K562 (cell line): ENCODE data around the gene POLR2L. TPM values are rescaled to one million over a fixed set of nuclear protein-coding genes. Genes with fewer than 3 reads are reported as not detected.

Source experiments
- ATF4 ChIP-seq: fragments of 450-650 bp; formaldehyde crosslinking; IDR thresholded peaks from 2 replicates; pipeline ENCODE4 v1.4.0; 2022; ENCODE audit warnings: mild to moderate bottlenecking, moderate library complexity
- EHMT2 ChIP-seq: fragments of 450-650 bp; IDR thresholded peaks from 2 replicates; pipeline ENCODE4 v1.6.1; 2018; ENCODE audit warnings: antibody characterized with exemption
- EP400 ChIP-seq: fragments of 450-650 bp; IDR thresholded peaks from 2 replicates; pipeline ENCODE4 v1.6.1; 2017; ENCODE audit warnings: antibody characterized with exemption, mild to moderate bottlenecking, moderate library complexity
- HDAC3 ChIP-seq: fragments of 450-650 bp; IDR thresholded peaks from 2 replicates; pipeline ENCODE4 v1.6.1; 2018; ENCODE audit warnings: borderline replicate concordance, mild to moderate bottlenecking, moderate library complexity; ENCODE audit not compliant: partially characterized antibody
- MEIS2 ChIP-seq: fragments of 450-650 bp; IDR thresholded peaks from 2 replicates; pipeline ENCODE4 v1.6.1; 2014; ENCODE audit warnings: mild to moderate bottlenecking; ENCODE audit not compliant: partially characterized antibody
- NFATC3 ChIP-seq: fragments of 450-650 bp; IDR thresholded peaks from 2 replicates; pipeline ENCODE4 v1.6.1; 2017; ENCODE audit warnings: mild to moderate bottlenecking
- NR3C1 ChIP-seq: sonication (generic); formaldehyde crosslinking; IDR thresholded peaks from 2 replicates; pipeline ENCODE4 v1.8.1; 2022; ENCODE audit warnings: missing genetic modification reagents
- RREB1 ChIP-seq: fragments of 250-450 bp; sonication (Bioruptor Pico); IDR thresholded peaks from 2 replicates; pipeline ENCODE4 v1.4.0; 2020
- SLC30A9 ChIP-seq: fragments of 250-450 bp; sonication (Bioruptor Pico); IDR thresholded peaks from 2 replicates; pipeline ENCODE4 v1.8.0; 2022; ENCODE audit warnings: mild to moderate bottlenecking, moderate library complexity
- TCF15 ChIP-seq: fragments of 250-450 bp; sonication (Bioruptor Pico); IDR thresholded peaks from 2 replicates; pipeline ENCODE4 v1.8.0; 2022; ENCODE audit warnings: moderate library complexity, mild to moderate bottlenecking, inconsistent platforms
- USF1 ChIP-seq: sonication (generic); formaldehyde crosslinking; IDR thresholded peaks from 2 replicates; pipeline ENCODE4 v1.9.0; 2022; ENCODE audit warnings: mild to moderate bottlenecking, missing genetic modification reagents
- ZFP36 ChIP-seq: fragments of 150-350 bp; IDR thresholded peaks from 2 replicates; pipeline ENCODE4 v1.6.1; 2018; ENCODE audit warnings: low read length, low read depth; ENCODE audit not compliant: partially characterized antibody
- ZNF551 ChIP-seq: fragments of 250-450 bp; sonication (Bioruptor Pico); IDR thresholded peaks from 2 replicates; pipeline ENCODE4 v1.5.0; 2021; ENCODE audit warnings: mild to moderate bottlenecking, moderate library complexity
- ZNF764 ChIP-seq: fragments of 250-450 bp; sonication (Bioruptor Pico); IDR thresholded peaks from 2 replicates; pipeline ENCODE4 v1.4.0; 2020; ENCODE audit warnings: low read depth, mild to moderate bottlenecking, moderate library complexity
- ZZZ3 ChIP-seq: fragments of 450-650 bp; IDR thresholded peaks from 2 replicates; pipeline ENCODE4 v1.6.1; 2016; ENCODE audit warnings: antibody characterized with exemption, mild to moderate bottlenecking, moderate library complexity
- polyA plus RNA-seq, 8 experiments: library from polyadenylated mRNA; depleted of rRNA in 4 of 8; stranded (reverse) in 5 of 8; unstranded in 3 of 8; fragments of >200 nt; fragmentation: Nextera tagmentation in 2 of 8; fragmentation: Illumina TruSeq in 1 of 8; extraction: Ambion mirVana in 2 of 8; extraction: Trizol in 1 of 8; gene quantifications; 2 replicates each; pipeline versions ENCODE4 v1.2.1 to v1.2.3, GENCODE V29; 2011 to 2014; ENCODE audit warnings: inconsistent platforms in 1 of 8, missing spikeins in 1 of 8
- total RNA-seq, 7 experiments: library from RNA; depleted of rRNA in 6 of 7; stranded (reverse); fragments of >200 nt in 6 of 7; fragmentation: Illumina TruSeq in 2 of 7; extraction: Trizol in 2 of 7; gene quantifications; 2 replicates each; pipeline versions ENCODE4 v1.2.1 to v1.2.3, GENCODE V29; 2011 to 2021; ENCODE audit warnings: low replicate concordance in 1 of 7
- TF ChIP-seq, protein P1 (sequence below): sonication (generic); formaldehyde crosslinking; IDR thresholded peaks from 2 replicates; pipeline ENCODE4 v1.8.1; 2022; ENCODE audit warnings: missing genetic modification reagents
- TF ChIP-seq, protein P2 (sequence below): sonication (generic); formaldehyde crosslinking; IDR thresholded peaks from 2 replicates; pipeline ENCODE4 v1.4.0; 2020; ENCODE audit warnings: mild to moderate bottlenecking, missing genetic modification reagents

The POLR2L gene
- total and polyA plus RNA-seq, 9 of the 15 experiments (the other 6 are each of a cell fraction or from before 2014, with no cell fraction given) = 38.3 to 688 (median 108) TPM

GRCh38 chr11:809287-810039 lies 32.9 kb downstream of the POLR2L start, which contains the start of gene RPLP2 (continued):
- TF ChIP-seq, protein P1, sequence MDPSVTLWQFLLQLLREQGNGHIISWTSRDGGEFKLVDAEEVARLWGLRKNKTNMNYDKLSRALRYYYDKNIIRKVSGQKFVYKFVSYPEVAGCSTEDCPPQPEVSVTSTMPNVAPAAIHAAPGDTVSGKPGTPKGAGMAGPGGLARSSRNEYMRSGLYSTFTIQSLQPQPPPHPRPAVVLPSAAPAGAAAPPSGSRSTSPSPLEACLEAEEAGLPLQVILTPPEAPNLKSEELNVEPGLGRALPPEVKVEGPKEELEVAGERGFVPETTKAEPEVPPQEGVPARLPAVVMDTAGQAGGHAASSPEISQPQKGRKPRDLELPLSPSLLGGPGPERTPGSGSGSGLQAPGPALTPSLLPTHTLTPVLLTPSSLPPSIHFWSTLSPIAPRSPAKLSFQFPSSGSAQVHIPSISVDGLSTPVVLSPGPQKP (CRISPR knock-in tag) = no peak
- TF ChIP-seq SLC30A9 (CRISPR knock-in tag) = no peak
- TF ChIP-seq, protein P2, sequence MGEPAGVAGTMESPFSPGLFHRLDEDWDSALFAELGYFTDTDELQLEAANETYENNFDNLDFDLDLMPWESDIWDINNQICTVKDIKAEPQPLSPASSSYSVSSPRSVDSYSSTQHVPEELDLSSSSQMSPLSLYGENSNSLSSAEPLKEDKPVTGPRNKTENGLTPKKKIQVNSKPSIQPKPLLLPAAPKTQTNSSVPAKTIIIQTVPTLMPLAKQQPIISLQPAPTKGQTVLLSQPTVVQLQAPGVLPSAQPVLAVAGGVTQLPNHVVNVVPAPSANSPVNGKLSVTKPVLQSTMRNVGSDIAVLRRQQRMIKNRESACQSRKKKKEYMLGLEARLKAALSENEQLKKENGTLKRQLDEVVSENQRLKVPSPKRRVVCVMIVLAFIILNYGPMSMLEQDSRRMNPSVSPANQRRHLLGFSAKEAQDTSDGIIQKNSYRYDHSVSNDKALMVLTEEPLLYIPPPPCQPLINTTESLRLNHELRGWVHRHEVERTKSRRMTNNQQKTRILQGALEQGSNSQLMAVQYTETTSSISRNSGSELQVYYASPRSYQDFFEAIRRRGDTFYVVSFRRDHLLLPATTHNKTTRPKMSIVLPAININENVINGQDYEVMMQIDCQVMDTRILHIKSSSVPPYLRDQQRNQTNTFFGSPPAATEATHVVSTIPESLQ (CRISPR knock-in tag) = no peak; the same call in 1 of the 2 replicates
- TF ChIP-seq ZZZ3 = no peak; the same call in 1 of the 2 replicates
- peak; percentile 83 for TF ChIP-seq NR3C1 (CRISPR knock-in tag)
- no peak for TF ChIP-seq HDAC3
- TF ChIP-seq EP400 = peak; percentile 99
- no peak for TF ChIP-seq NFATC3
- peak; percentile 45 for TF ChIP-seq MEIS2
- peak; percentile 68 for TF ChIP-seq USF1 (CRISPR knock-in tag)
- TF ChIP-seq ZNF551 (CRISPR knock-in tag) = no peak
- TF ChIP-seq EHMT2 = no peak
- TF ChIP-seq ATF4 (CRISPR knock-in tag) = no peak
- no peak for TF ChIP-seq TCF15 (CRISPR knock-in tag)
- TF ChIP-seq ZNF764 = no peak
- no peak for TF ChIP-seq RREB1 (CRISPR knock-in tag)
- TF ChIP-seq ZFP36 = no peak
